Loucy (cell line): ENCODE results near the gene IL22RA2.

Source experiments
- CTCF ChIP-seq: fragments of 200-600 bp; sonication (generic); conservative IDR thresholded peaks from 2 replicates; pipeline ENCODE4 v1.5.1; 2014; ENCODE audit warnings: mild to moderate bottlenecking, antibody characterized with exemption, low read length
- EZH2phosphoT487 ChIP-seq: fragments of 200-600 bp; IDR thresholded peaks from 2 replicates; pipeline ENCODE4 v1.6.1; 2018; ENCODE audit warnings: antibody characterized with exemption, mild to moderate bottlenecking, moderate library complexity, borderline replicate concordance

DNA sequence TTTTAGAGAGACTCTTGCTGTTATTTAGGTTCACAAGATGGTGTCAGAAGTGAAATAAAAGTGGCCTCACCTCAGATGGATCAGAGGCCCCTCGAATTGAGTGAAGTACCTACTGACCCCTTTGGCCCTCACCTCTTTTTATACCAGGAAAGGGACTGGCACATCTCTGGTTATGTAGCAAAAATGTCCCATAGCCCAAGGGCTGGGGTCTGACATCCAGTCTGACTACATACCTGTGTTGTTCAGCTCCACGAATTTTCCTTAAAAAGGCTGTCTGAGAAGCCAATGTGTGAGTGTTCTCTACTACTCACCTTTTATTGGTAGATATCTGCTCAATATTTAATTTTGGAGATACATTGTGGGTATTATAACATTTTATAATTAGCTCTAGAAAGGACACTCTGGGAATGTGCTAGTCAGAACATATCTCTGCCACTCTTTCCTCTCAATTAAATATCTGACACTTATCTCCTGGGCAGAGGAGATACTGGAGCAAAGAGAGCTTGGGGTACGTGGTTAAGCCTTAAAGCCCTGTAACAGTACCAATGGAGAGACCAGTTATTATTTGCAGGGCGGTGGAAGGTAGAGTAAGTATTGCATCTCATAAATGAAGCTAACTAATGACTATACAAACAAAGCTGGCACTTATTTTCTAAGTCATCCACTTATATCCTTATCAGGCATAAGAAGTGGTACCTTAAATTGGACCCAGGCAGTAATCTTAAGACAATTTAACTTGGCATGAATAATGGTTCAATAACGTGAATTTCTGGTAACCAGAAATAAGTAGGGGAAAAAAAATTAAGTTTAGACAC is 20.0 kb upstream of the IL22RA2 start:
- no peak for TF ChIP-seq CTCF
- no peak for TF ChIP-seq EZH2phosphoT487
